A549 (cell line): Measurements from ENCODE around the gene PRDM15.

Source experiments
- CHD2 ChIP-seq: fragments of 150-350 bp; IDR thresholded peaks from 2 replicates; pipeline ENCODE4 v1.6.1; 2014; ENCODE audit warnings: low read length; ENCODE audit not compliant: partially characterized antibody
- EHMT2 ChIP-seq: fragments of 200-600 bp; sonication (generic); IDR thresholded peaks from 2 replicates; pipeline ENCODE4 v1.6.1; 2016; ENCODE audit warnings: antibody characterized with exemption, low read depth, mild to moderate bottlenecking, moderate library complexity
- EP300 ChIP-seq, 2 experiments: fragments of >200 bp; sonication (Bioruptor Twin); formaldehyde crosslinking; IDR thresholded peaks; 2 replicates in 1 of 2; 3 replicates in 1 of 2; pipeline ENCODE4 v1.6.1; 2016 to 2017
- ESRRA ChIP-seq: fragments of 150-350 bp; IDR thresholded peaks from 2 replicates; pipeline ENCODE4 v1.6.1; 2014; ENCODE audit warnings: mild to moderate bottlenecking, low read length, borderline replicate concordance
- KDM1A ChIP-seq: fragments of 200-600 bp; sonication (generic); IDR thresholded peaks from 2 replicates; pipeline ENCODE4 v1.6.1; 2016; ENCODE audit warnings: low read depth, mild to moderate bottlenecking
- MAFK ChIP-seq: fragments of 450-650 bp; IDR thresholded peaks from 2 replicates; pipeline ENCODE4 v1.6.1; 2014; ENCODE audit not compliant: partially characterized antibody
- POLR2A ChIP-seq: IDR thresholded peaks from 2 replicates; pipeline ENCODE4 v1.6.1; 2012; ENCODE audit warnings: mild to moderate bottlenecking, low read length
- POLR2AphosphoS2 ChIP-seq: conservative IDR thresholded peaks from 2 replicates; pipeline ENCODE4 v1.6.1; 2012; ENCODE audit warnings: low read length, improper control_type of control experiment, inconsistent platforms
- RAD21 ChIP-seq, 2 experiments: fragments of >200 bp in 1 of 2; sonication (Bioruptor Twin) in 1 of 2; formaldehyde crosslinking in 1 of 2; IDR thresholded peaks in 1 of 2; conservative IDR thresholded peaks in 1 of 2; 2 replicates in 1 of 2; 3 replicates in 1 of 2; pipeline ENCODE4 v1.6.1; 2012 to 2018; ENCODE audit warnings: inconsistent platforms in 1 of 2
- RCOR1 ChIP-seq: fragments of 150-350 bp; IDR thresholded peaks from 2 replicates; pipeline ENCODE4 v1.6.1; 2014; ENCODE audit warnings: antibody characterized with exemption, low read length, low read depth
- TF ChIP-seq, protein P1 (sequence below): fragments of >200 bp; sonication (Bioruptor Twin); formaldehyde crosslinking; IDR thresholded peaks from 3 replicates; pipeline ENCODE4 v1.5.1; 2016
- TF ChIP-seq, protein P2 (sequence below): fragments of 200-600 bp; sonication (generic); IDR thresholded peaks from 2 replicates; pipeline ENCODE4 v1.6.1; 2016; ENCODE audit warnings: antibody characterized with exemption, mild to moderate bottlenecking, moderate library complexity
- TF ChIP-seq, protein P3 (sequence below): fragments of >200 bp; sonication (Bioruptor Twin); formaldehyde crosslinking; IDR thresholded peaks from 3 replicates; pipeline ENCODE4 v1.6.1; 2016

DNA sequence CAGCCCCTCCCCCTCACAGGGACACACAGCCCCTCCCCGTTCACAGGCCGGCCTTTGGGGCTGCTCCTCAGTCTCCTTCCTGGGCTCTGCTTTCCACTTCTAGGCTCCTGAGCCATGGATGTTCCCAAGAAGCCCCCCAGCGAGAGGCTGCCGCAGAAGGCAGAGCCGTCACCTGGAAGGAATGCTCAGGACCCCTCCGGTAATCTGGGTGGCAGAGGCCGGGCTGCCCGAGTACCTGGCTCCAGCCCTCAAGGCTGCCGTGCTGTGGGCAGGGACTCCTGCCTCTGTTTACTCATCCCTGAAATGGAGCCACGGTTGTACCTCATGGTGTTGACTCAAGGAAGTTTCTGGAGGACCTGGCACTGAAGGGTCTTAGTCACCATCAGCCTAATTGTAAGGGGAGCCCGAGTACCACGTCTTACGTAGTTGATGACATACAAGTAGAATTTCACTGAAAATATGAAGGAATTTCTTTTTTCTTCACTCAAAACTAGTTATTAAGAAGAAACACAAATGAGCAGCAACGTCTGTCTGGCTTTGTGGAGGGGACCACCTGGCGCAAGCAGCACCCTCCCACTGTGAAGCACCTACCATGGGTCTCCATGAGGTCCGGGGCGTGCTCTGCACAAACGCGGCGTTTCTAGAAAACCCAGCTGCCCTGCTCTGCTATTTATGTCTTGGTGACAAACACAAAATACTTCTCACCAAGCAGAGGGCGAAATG lies 33.7 kb downstream of the PRDM15 start:
- TF ChIP-seq CHD2 (no peak), KDM1A (0 out of 2 replicates have a peak, but pooled peaks have one; percentile 53), POLR2AphosphoS2 (no peak), POLR2A (no peak), MAFK (no peak), RCOR1 (no peak), EP300 (IDR thresholded peaks at IDR 0.05) (no peak), EHMT2 (no peak), RAD21 (conservative IDR thresholded peaks at IDR 0.05 in 1 of 2, IDR thresholded peaks at IDR 0.05 in 1 of 2) (no peak), ESRRA (no peak)
- TF ChIP-seq, protein P1, sequence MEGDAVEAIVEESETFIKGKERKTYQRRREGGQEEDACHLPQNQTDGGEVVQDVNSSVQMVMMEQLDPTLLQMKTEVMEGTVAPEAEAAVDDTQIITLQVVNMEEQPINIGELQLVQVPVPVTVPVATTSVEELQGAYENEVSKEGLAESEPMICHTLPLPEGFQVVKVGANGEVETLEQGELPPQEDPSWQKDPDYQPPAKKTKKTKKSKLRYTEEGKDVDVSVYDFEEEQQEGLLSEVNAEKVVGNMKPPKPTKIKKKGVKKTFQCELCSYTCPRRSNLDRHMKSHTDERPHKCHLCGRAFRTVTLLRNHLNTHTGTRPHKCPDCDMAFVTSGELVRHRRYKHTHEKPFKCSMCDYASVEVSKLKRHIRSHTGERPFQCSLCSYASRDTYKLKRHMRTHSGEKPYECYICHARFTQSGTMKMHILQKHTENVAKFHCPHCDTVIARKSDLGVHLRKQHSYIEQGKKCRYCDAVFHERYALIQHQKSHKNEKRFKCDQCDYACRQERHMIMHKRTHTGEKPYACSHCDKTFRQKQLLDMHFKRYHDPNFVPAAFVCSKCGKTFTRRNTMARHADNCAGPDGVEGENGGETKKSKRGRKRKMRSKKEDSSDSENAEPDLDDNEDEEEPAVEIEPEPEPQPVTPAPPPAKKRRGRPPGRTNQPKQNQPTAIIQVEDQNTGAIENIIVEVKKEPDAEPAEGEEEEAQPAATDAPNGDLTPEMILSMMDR = no peak
- TF ChIP-seq, protein P2, sequence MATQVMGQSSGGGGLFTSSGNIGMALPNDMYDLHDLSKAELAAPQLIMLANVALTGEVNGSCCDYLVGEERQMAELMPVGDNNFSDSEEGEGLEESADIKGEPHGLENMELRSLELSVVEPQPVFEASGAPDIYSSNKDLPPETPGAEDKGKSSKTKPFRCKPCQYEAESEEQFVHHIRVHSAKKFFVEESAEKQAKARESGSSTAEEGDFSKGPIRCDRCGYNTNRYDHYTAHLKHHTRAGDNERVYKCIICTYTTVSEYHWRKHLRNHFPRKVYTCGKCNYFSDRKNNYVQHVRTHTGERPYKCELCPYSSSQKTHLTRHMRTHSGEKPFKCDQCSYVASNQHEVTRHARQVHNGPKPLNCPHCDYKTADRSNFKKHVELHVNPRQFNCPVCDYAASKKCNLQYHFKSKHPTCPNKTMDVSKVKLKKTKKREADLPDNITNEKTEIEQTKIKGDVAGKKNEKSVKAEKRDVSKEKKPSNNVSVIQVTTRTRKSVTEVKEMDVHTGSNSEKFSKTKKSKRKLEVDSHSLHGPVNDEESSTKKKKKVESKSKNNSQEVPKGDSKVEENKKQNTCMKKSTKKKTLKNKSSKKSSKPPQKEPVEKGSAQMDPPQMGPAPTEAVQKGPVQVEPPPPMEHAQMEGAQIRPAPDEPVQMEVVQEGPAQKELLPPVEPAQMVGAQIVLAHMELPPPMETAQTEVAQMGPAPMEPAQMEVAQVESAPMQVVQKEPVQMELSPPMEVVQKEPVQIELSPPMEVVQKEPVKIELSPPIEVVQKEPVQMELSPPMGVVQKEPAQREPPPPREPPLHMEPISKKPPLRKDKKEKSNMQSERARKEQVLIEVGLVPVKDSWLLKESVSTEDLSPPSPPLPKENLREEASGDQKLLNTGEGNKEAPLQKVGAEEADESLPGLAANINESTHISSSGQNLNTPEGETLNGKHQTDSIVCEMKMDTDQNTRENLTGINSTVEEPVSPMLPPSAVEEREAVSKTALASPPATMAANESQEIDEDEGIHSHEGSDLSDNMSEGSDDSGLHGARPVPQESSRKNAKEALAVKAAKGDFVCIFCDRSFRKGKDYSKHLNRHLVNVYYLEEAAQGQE = no peak
- TF ChIP-seq, protein P3, sequence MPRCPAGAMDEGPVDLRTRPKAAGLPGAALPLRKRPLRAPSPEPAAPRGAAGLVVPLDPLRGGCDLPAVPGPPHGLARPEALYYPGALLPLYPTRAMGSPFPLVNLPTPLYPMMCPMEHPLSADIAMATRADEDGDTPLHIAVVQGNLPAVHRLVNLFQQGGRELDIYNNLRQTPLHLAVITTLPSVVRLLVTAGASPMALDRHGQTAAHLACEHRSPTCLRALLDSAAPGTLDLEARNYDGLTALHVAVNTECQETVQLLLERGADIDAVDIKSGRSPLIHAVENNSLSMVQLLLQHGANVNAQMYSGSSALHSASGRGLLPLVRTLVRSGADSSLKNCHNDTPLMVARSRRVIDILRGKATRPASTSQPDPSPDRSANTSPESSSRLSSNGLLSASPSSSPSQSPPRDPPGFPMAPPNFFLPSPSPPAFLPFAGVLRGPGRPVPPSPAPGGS = no peak
